Naive thymus-derived CD4-positive, alpha-beta T cell (primary cell): ENCODE measurements around the gene ZNF488. TPM values are rescaled to one million over a fixed set of nuclear protein-coding genes. Genes with fewer than 3 reads are reported as not detected.

ENCODE experiments used
- ATAC-seq: fragments of 150-1000 bp; cut with Tn5 transposase; 2 replicates; pipeline ENCODE4 v1.10.0; 2021; ENCODE audit warnings: mild to moderate bottlenecking, moderate library complexity
- CTCF ChIA-PET: fragments of 350-600 bp; sonication (Branson Sonifier 250); formaldehyde crosslinking; loops from one replicate; lab custom pipeline; 2021; ENCODE audit warnings: antibody characterized with exemption; lab: Charles Lee
- POLR2A ChIA-PET: fragments of 350-600 bp; sonication (Branson Sonifier 250); formaldehyde crosslinking; loops from one replicate; lab custom pipeline; 2021; ENCODE audit warnings: antibody characterized with exemption, inconsistent platforms; lab: Charles Lee
- DNase-seq, 9 donors: peaks; one replicate each; pipeline versions ENCODE4 v3.0.0 to v3.0.0-alpha.2; 2020 to 2022; ENCODE audit warnings: mixed read lengths in 1 of 9
- H3K27ac ChIP-seq: one replicate; pipeline ENCODE4 v1.7.0; 2013; ENCODE audit warnings: mild to moderate bottlenecking, low read depth, low read length, moderate library complexity
- H3K27me3 ChIP-seq, 2 donors: one replicate each; pipeline ENCODE4 v1.7.0; 2013; ENCODE audit warnings: low read length in 2 of 2, mild to moderate bottlenecking in 2 of 2, moderate library complexity in 2 of 2; ENCODE audit not compliant: control insufficient read depth in 2 of 2, insufficient read depth in 2 of 2
- H3K36me3 ChIP-seq, 3 experiments: 1 replicate in 2 of 3; 2 replicates in 1 of 3; pipeline ENCODE4 v1.7.0; 2013; ENCODE audit warnings: low read length in 3 of 3, mild to moderate bottlenecking in 3 of 3, moderate library complexity in 1 of 3; ENCODE audit not compliant: insufficient read depth in 3 of 3, control insufficient read depth in 2 of 3
- H3K4me1 ChIP-seq, 2 donors: one replicate each; pipeline ENCODE4 v1.7.0; 2013; ENCODE audit warnings: low read length in 2 of 2, mild to moderate bottlenecking in 2 of 2, moderate library complexity in 1 of 2; ENCODE audit not compliant: control insufficient read depth in 2 of 2, insufficient read depth in 2 of 2
- H3K4me3 ChIP-seq: 2 replicates; pipeline ENCODE4 v1.7.0; 2013; ENCODE audit warnings: mild to moderate bottlenecking, low read length
- H3K9me3 ChIP-seq, 3 experiments: 1 replicate in 2 of 3; 2 replicates in 1 of 3; pipeline ENCODE4 v1.7.0; 2013; ENCODE audit warnings: low read length in 3 of 3; ENCODE audit not compliant: control insufficient read depth in 2 of 3
- H3K27ac Mint-ChIP-seq, 9 donors: one replicate each; pipeline ENCODE4 v1.8.0; 2020 to 2022; ENCODE audit warnings: mixed read lengths in 9 of 9, mild to moderate bottlenecking in 8 of 9, moderate library complexity in 5 of 9, inconsistent platforms in 2 of 9
- H3K27me3 Mint-ChIP-seq, 5 donors: one replicate each; pipeline ENCODE4 v1.8.0; 2021 to 2022; ENCODE audit warnings: mixed read lengths in 5 of 5, mild to moderate bottlenecking in 1 of 5
- H3K36me3 Mint-ChIP-seq, 5 donors: one replicate each; pipeline ENCODE4 v1.8.0; 2020 to 2022; ENCODE audit warnings: mixed read lengths in 5 of 5, mild to moderate bottlenecking in 3 of 5, inconsistent platforms in 1 of 5
- H3K4me1 Mint-ChIP-seq, 7 donors: one replicate each; pipeline ENCODE4 v1.8.0; 2020 to 2022; ENCODE audit warnings: mixed read lengths in 7 of 7, mild to moderate bottlenecking in 3 of 7, inconsistent platforms in 1 of 7
- H3K4me3 Mint-ChIP-seq, 10 donors: one replicate each; pipeline ENCODE4 v1.8.0; 2020 to 2022; ENCODE audit warnings: mild to moderate bottlenecking in 10 of 10, mixed read lengths in 10 of 10, moderate library complexity in 6 of 10, inconsistent platforms in 2 of 10
- H3K9me3 Mint-ChIP-seq, 11 donors: one replicate each; pipeline ENCODE4 v1.8.0; 2020 to 2022; ENCODE audit warnings: mixed read lengths in 11 of 11, mild to moderate bottlenecking in 4 of 11, inconsistent platforms in 1 of 11, moderate library complexity in 1 of 11
- intact Hi-C, 2 donors: fragments of 100-400 bp; cut with micrococcal nuclease; formaldehyde crosslinking; loops; one replicate each; pipeline ENCODE4 v1.15.1; 2023
- polyA plus RNA-seq, 2 donors: library from polyadenylated mRNA; unstranded; fragments of 300-500 nt; fragmentation: Illumina TruSeq; gene quantifications; one replicate each; pipeline ENCODE4 v1.2.3, GENCODE V29; 2021
- total RNA-seq, 6 experiments: library from RNA in 5 of 6; stranded (reverse) in 5 of 6; gene quantifications; 1 replicate in 5 of 6; 2 replicates in 1 of 6; pipeline ENCODE4 v1.2.3 and lab custom pipeline; 2021 to 2026

Gene ZNF488
- total and polyA plus RNA-seq, 7 experiments from 2014 or later = 0.12 TPM; not detected in 6

DNA sequence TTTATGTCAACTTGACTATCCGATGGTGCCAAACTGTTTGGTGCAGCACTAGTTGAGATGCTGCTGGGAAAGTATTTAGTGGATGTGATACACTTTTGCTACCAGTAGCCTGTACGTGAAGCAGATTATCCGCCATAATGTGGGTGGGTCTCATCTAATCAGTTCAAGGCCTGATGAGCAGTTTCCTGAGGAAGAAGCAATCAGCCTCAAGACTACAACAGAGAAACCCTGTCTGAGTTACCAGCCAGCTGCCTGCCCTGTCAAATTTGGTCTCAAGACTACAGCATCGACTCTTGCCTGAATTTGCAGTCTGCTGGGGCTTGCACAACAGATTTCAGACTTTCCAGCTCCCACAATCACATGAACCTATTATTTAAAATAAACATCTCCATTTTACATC is 46.8 kb downstream of the ZNF488 start:
- intact Hi-C loops = no loop called here
- Histone ChIP-seq H3K27ac (no peak overlapping the region), H3K4me3 (no peak overlapping the region), H3K9me3 (no peaks in the 10 kb centered on the region), H3K27me3 (no peaks in the 10 kb centered on the region), H3K4me1 (no peaks in the 10 kb centered on the region), H3K36me3 (no peaks in the 10 kb centered on the region)
- no peak for ATAC-seq
- H3K4me1 Mint-ChIP-seq = peaks cover 0 to 5% (median 0%) of the 10 kb centered on the region in 7 donors
- POLR2A ChIA-PET = no interaction called here
- H3K27me3 Mint-ChIP-seq = peaks cover 0 to 19% (median 14%) of the 10 kb centered on the region in 5 donors
- CTCF ChIA-PET = interaction anchor here (0.6 to 1.0 kb wide), 2 partner anchors 26 to 312 kb away, joined by 3 read pairs; no protein-coding TSS in a partner anchor
- H3K27ac Mint-ChIP-seq = no peak overlapping the region
- H3K4me3 Mint-ChIP-seq = no peak overlapping the region
- DNase-seq = no peak
- H3K9me3 Mint-ChIP-seq = no peaks in the 10 kb centered on the region
- H3K36me3 Mint-ChIP-seq = no peaks in the 10 kb centered on the region

DNA sequence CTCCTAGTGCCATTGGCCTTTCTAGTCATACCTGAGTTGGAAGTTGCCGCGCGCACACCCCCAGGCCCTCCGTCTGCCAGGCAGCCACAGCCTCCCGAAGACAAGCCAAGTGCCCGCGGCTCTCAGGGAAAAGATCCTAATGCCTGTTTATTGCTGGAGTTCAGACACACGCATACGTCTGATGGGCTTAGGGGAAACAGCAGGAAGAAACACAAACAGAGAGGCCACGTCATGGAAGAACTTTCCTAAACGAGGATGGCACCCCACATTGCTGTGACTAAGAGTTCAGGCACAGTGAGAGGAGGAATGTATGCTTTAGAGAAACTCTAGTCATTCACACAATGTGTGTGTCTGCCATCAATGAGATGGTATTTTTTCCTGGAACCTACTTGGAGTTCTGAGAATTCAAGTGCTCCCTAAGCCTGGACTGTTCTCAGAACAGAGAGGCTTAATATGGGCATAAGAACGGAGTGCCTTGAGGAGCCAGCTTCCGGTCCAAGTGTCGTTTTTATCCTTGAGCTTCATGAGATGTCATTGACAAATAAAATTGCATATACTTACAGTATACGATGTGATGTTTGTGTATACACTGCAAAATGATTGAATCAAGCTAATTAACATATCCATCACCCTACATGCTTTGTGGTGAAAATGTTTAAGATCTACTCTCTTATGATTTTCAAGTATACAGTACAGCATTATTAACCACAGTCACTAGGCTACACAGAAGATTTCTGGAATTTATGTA is 47.5 kb downstream of the ZNF488 start:
- H3K4me1 ChIP-seq = no peaks in the 10 kb centered on the region
- H3K36me3 ChIP-seq = no peaks in the 10 kb centered on the region
- H3K9me3 ChIP-seq = no peaks in the 10 kb centered on the region
- Mint-ChIP-seq H3K27ac (no peak overlapping the region), H3K4me3 (no peak overlapping the region), H3K27me3 (peaks cover 0 to 19% (median 14%) of the 10 kb centered on the region in 5 donors), H3K4me1 (peaks cover 0 to 5% (median 0%) of the 10 kb centered on the region in 7 donors), H3K9me3 (no peaks in the 10 kb centered on the region), H3K36me3 (no peaks in the 10 kb centered on the region)
- ChIA-PET CTCF (interaction anchor here (0.6 to 1.0 kb wide), 2 partner anchors 25 to 312 kb away, joined by 3 read pairs; no protein-coding TSS in a partner anchor), POLR2A (no interaction called here)
- ATAC-seq (no peak), DNase-seq (no peak)
- intact Hi-C loops = no loop called here
- H3K4me3 ChIP-seq = no peak overlapping the region
- H3K27ac ChIP-seq = no peak overlapping the region
- no peaks in the 10 kb centered on the region for H3K27me3 ChIP-seq

DNA sequence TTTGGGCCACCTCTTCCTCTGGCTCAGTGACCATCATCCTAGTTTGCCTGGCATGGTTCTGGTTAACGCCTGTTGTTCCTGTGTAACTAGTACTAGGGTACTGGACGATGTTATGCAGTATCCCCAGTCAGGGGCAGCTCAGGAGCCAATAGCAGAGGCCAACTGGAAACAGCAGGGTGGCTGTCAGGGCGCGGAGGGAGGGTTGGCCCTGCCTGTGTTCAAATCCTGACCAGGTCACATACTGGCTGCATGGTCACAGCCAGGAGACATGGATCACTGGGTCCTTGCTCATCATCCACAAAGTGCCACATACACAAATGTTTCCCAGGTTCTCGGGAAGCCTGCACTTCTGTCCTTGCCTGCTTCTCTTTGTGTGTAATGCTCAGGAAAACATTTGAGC is 48.2 kb downstream of the ZNF488 start:
- POLR2A ChIA-PET = no interaction called here
- no peaks in the 10 kb centered on the region for H3K4me1 ChIP-seq
- Mint-ChIP-seq H3K36me3 (no peaks in the 10 kb centered on the region), H3K27ac (no peak overlapping the region), H3K27me3 (peaks cover 0 to 14% (median 14%) of the 10 kb centered on the region in 5 donors), H3K4me1 (peaks cover 0 to 5% (median 0%) of the 10 kb centered on the region in 7 donors), H3K9me3 (no peaks in the 10 kb centered on the region), H3K4me3 (no peak overlapping the region)
- intact Hi-C loops = no loop called here
- ATAC-seq = no peak
- CTCF ChIA-PET = interaction anchor here (1.2 kb wide), 1 partner anchor 288 kb away, joined by 6 read pairs; no protein-coding TSS in a partner anchor
- H3K27me3 ChIP-seq = no peaks in the 10 kb centered on the region
- no peaks in the 10 kb centered on the region for H3K36me3 ChIP-seq
- DNase-seq = no peak
- no peaks in the 10 kb centered on the region for H3K9me3 ChIP-seq
- H3K4me3 ChIP-seq = no peak overlapping the region
- no peak overlapping the region for H3K27ac ChIP-seq

DNA sequence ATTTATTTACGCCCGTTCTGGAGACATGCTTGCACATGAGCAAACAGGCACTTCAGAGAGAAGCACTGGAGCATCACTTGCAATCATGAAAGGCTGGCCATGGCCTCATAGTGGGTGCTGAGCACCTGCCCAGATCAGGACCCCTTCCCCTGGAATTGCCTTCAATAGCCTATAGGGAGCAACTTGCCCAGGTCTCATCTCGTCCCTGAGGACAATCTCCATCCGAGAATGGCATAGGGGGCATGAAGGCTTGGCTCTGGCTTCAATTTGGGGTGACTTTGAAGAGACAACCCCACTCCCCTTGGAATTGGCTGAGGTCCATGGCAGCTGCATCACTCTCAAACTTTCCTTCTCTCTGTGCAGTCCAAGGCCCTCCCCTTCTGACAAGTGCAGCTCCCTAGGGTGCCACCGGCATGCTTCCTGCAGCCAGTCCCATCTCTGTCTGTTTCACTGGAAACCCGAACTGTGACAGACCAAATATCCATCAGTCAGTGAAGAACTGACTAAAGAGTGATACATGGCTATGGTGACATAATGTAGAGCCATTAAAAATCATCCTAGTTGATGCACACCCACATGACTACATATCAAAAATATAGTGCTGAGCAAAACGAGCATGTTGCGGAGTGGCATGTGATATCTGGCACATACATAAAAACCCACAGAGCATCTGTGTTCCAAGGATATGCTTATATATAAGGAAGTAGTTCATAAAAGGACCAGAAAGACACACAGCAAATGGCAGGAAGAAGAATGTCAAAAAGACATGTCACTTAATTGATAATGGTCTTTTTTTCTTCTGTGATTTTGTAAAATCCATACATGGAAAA is 49.4 kb downstream of the ZNF488 start:
- Histone ChIP-seq H3K9me3 (no peaks in the 10 kb centered on the region), H3K4me1 (no peaks in the 10 kb centered on the region), H3K27ac (no peak overlapping the region), H3K4me3 (no peak overlapping the region), H3K27me3 (no peaks in the 10 kb centered on the region), H3K36me3 (no peaks in the 10 kb centered on the region)
- POLR2A ChIA-PET = no interaction called here
- no peak overlapping the region for H3K4me3 Mint-ChIP-seq
- CTCF ChIA-PET = interaction anchor here (0.6 to 1.2 kb wide), 2 partner anchors 287 to 1049 kb away, joined by 3 to 6 read pairs; no protein-coding TSS in a partner anchor
- no peak overlapping the region for H3K27ac Mint-ChIP-seq
- no peaks in the 10 kb centered on the region for H3K4me1 Mint-ChIP-seq
- no peak for DNase-seq
- peaks cover 0 to 2% (median 0%) of the 10 kb centered on the region in 11 donors for H3K9me3 Mint-ChIP-seq
- no peaks in the 10 kb centered on the region for H3K36me3 Mint-ChIP-seq
- intact Hi-C loops = no loop called here
- H3K27me3 Mint-ChIP-seq = peaks cover 0 to 14% (median 4%) of the 10 kb centered on the region in 5 donors
- ATAC-seq = no peak

DNA sequence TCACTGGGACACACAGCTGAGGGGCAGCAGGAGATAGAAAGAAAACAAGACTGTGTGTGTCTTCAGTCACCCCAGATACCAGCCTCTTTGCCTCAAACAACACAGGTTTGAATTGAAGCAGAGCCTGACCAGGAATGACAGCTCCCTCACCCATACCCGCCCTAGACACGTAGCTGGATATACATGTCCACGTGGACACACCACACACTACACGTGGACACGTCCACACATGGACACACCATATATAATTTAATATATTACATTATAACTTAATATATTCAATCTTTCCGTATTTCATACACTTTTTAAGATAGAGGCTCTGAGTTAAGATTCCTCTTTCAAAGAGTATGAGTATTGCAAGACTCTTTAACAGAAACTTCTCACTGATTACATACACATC is 50.6 kb downstream of the ZNF488 start:
- no peak for ATAC-seq
- Mint-ChIP-seq H3K4me1 (no peaks in the 10 kb centered on the region), H3K36me3 (no peaks in the 10 kb centered on the region), H3K27me3 (peaks cover 0 to 9% (median 0%) of the 10 kb centered on the region in 5 donors), H3K27ac (no peak overlapping the region), H3K9me3 (peaks cover 0 to 2% (median 0%) of the 10 kb centered on the region in 11 donors), H3K4me3 (no peak overlapping the region)
- H3K4me3 ChIP-seq = no peak overlapping the region
- no peaks in the 10 kb centered on the region for H3K27me3 ChIP-seq
- H3K9me3 ChIP-seq = no peaks in the 10 kb centered on the region
- intact Hi-C loops = no loop called here
- no peaks in the 10 kb centered on the region for H3K36me3 ChIP-seq
- H3K27ac ChIP-seq = no peak overlapping the region
- no peaks in the 10 kb centered on the region for H3K4me1 ChIP-seq
- ChIA-PET CTCF (no interaction called here), POLR2A (no interaction called here)
- DNase-seq = no peak

DNA sequence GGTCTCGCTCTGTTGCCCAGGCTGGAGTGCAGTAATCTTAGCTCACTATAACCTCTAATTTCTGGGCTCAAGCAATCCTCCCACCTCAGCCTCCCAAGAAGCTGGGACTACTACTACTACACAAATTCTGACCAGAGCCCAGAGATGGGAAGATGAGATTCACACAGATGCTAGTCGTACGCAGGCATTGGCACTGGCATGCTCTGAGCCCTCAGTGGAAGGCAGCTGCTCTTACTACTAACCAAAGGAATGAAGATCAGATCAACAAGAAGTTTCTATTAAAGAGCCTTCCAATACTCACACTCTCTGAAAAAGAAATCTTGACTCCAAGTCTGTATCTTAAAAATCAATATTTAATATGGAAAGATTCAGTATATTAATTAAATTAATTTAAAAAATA is 51.1 kb downstream of the ZNF488 start:
- ChIA-PET CTCF (no interaction called here), POLR2A (no interaction called here)
- Histone ChIP-seq H3K4me1 (no peaks in the 10 kb centered on the region), H3K36me3 (no peaks in the 10 kb centered on the region), H3K9me3 (no peaks in the 10 kb centered on the region), H3K4me3 (no peak overlapping the region), H3K27ac (no peak overlapping the region), H3K27me3 (no peaks in the 10 kb centered on the region)
- intact Hi-C loops = no loop called here
- no peak for ATAC-seq
- peak overlapping the region in 1 of 9 donors; percentile 87 for H3K27ac Mint-ChIP-seq
- no peaks in the 10 kb centered on the region for H3K36me3 Mint-ChIP-seq
- no peaks in the 10 kb centered on the region for H3K4me1 Mint-ChIP-seq
- peaks cover 0 to 4% (median 0%) of the 10 kb centered on the region in 11 donors for H3K9me3 Mint-ChIP-seq
- no peak for DNase-seq
- H3K27me3 Mint-ChIP-seq = peaks cover 0 to 7% (median 0%) of the 10 kb centered on the region in 5 donors
- no peak overlapping the region for H3K4me3 Mint-ChIP-seq
